Measurements from ENCODE around the gene MLLT10. TPM values are rescaled to one million over a fixed set of nuclear protein-coding genes. Genes with fewer than 3 reads are reported as not detected.

Gene MLLT10
- total RNA-seq, result 10 to 100 TPM; 37.1 to 55.5 TPM
- polyA plus RNA-seq (ENCODE audit: insufficient read length in 2 of 2), result 10 to 100 TPM; 23.1 to 28.2 TPM
- long read RNA-seq, donor 1, full-length matches to known transcripts, result 2 of 2 reads
- long read RNA-seq, donor 1, partial matches to known transcripts, result 0 of 2 reads
- long read RNA-seq, donor 1, other reads (novel, unspliced or antisense), result 0 of 2 reads
- long read RNA-seq, donor 2, partial matches to known transcripts, result 0 of 1 reads
- long read RNA-seq, donor 2, other reads (novel, unspliced or antisense), result 0 of 1 reads
- long read RNA-seq, donor 3, partial matches to known transcripts, result 0 of 1 reads
- long read RNA-seq, donor 3, other reads (novel, unspliced or antisense), result 0 of 1 reads
- long read RNA-seq, donor 4, full-length matches to known transcripts, result 5 of 5 reads
- long read RNA-seq, donor 4, partial matches to known transcripts, result 0 of 5 reads
- long read RNA-seq, donor 4, other reads (novel, unspliced or antisense), result 0 of 5 reads

DNA sequence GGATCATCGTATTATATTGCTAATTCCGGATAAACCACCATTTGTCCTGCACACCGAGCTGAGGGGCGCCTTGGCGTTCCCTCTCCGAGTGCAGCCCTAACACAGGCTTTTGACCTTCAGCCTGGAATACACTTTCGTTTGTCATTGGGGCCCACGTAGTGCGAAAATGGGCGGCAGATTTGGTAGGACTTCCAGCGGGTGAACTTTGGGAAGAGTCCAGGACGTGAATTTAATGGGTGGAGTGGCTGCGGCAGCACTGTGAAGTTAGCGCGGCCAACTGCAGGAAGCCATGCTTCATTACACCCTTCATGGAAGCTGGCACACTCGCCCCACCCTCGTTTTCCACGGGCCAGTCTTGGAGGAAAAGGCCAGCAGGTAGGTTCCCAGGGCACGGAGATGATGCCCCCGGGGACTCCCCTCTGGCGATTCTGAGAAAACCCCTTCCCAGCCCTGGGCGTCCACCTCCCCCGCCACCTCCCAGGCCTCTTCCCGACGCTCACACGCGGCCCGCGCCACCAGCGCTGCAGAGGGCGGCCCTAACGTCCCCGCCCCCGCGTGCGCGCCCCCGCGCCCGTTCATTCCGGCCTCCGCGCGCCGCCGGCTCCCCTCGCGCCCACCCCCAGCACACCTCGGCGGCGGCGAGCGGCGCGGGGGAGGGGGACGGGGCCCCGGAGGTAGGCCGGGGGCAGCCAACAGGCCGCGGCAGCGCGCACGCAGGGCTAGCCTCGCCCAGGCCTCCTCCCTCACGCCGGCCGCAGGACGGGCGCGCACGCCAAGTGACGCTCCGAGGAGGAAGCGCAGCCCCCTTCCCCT, at the start of gene MLLT10:
Gene MLLT10 (plus strand): TSS at position 766 of the 813 bp plus-strand sequence. CDS start 413 bp downstream, outside the sequence.
- Histone ChIP-seq H3K36me3 (ENCODE audit: control insufficient read depth, insufficient read depth, low read length) (peaks cover 13% of the 10 kb centered on the region), H3K4me1 (ENCODE audit: control insufficient read depth, insufficient read depth, low read length) (peaks cover 8% of the 10 kb centered on the region), H3K27me3 (ENCODE audit: control insufficient read depth, insufficient read depth, low read length) (no peaks in the 10 kb centered on the region), H3K27ac (ENCODE audit: low read depth, low read length) (peak within 1 kb of the TSS; percentile 99), H3K4me3 (ENCODE audit: low read depth, low read length) (peak within 1 kb of the TSS; percentile 83), H3K9me3 (ENCODE audit: control insufficient read depth, insufficient read depth, low read length) (no peaks in the 10 kb centered on the region)
- WGBS (ENCODE audit: insufficient coverage), result under 1% methylated on average over 69 of the region's 74 CpGs
- peak; percentile 89 to 98 (median 92) for DNase-seq (ENCODE audit: low read depth in 4 of 6, low spot score in 6 of 6)

DNA sequence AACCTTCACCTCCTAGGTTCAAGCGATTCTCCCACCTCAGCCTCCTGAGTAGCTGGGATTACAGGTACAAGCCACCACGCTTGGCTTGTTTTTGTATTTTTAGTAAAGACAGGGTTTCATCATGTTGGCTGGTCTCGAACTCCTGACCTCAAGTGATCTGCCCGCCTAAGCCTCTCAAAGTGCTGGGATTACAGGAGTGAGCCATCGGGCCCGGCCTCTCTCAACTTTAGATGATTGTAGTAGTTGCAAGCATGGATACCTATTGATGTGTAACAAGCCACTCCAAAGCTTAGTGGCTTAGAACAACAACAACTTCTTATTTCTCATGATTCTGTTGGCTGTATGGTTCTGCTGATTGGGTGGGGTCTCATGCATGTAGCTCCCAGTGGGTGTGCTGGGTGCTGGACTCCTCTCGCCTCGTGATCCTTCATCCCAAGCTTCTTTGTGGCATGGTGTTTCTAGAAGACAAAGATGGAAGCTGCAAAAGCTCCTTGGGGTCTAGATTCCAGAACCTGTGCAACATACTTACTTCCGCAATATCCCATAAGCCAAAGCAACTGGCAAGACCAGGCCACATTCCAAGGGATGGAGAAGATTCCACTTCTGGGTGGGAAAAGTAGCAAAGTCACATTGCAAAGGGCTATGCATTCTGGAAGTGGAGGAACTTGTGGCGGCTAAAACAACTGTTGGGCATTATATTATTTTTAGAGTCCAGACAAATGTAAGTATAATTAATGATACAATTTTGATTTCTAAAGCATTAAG, 46.4 kb upstream of the MLLT10 start:
- no peak for DNase-seq (ENCODE audit: low read depth in 4 of 6, low spot score in 6 of 6)
- H3K4me1 ChIP-seq (ENCODE audit: control insufficient read depth, insufficient read depth, low read length), result no peaks in the 10 kb centered on the region
- H3K27me3 ChIP-seq (ENCODE audit: control insufficient read depth, insufficient read depth, low read length), result no peaks in the 10 kb centered on the region
- H3K36me3 ChIP-seq (ENCODE audit: control insufficient read depth, insufficient read depth, low read length), result no peaks in the 10 kb centered on the region
- no peak overlapping the region for H3K4me3 ChIP-seq (ENCODE audit: low read depth, low read length)
- H3K27ac ChIP-seq (ENCODE audit: low read depth, low read length), result no peak overlapping the region
- no peaks in the 10 kb centered on the region for H3K9me3 ChIP-seq (ENCODE audit: control insufficient read depth, insufficient read depth, low read length)
- 89% methylated on average over 3 of the region's 10 CpGs for WGBS (ENCODE audit: insufficient coverage)

DNA sequence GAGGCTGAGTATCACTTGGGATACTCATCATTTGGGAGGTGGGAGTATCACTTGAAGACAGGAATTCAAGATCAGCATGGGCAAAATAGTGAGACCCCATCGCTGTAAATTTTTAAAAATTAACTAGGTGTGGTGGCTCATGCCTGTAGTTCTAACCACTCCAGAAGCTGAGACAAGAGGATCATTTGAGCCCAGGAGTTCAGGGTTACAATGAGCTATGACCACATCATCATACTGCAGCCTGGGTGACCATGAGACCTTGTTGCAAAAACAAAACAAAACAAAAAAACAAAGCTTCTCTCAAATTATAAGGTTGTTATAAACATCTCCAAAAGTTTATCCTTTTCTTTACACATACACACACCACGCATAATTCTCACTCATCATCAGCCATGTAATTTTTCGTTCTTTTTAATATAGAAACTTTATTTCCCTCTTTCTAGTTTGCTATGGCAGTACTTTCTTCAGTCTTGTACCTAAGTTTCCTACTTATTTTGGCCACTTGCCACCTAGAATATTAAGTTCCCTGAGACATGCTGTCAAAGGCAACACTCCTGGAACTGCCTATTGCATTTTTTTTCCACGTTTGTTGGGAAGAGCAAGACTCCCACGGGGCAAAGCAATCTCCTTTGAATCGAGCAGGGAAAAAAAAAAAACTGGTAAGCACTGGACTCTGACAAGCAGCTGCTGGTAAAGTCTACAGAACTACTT, 45.6 kb upstream of the MLLT10 start:
- DNase-seq (ENCODE audit: low read depth in 4 of 6, low spot score in 6 of 6), result peak in 2 of 6 donors; percentile 31 to 45
- WGBS (ENCODE audit: insufficient coverage), result 43% methylated on average over 2 of the region's 6 CpGs

DNA sequence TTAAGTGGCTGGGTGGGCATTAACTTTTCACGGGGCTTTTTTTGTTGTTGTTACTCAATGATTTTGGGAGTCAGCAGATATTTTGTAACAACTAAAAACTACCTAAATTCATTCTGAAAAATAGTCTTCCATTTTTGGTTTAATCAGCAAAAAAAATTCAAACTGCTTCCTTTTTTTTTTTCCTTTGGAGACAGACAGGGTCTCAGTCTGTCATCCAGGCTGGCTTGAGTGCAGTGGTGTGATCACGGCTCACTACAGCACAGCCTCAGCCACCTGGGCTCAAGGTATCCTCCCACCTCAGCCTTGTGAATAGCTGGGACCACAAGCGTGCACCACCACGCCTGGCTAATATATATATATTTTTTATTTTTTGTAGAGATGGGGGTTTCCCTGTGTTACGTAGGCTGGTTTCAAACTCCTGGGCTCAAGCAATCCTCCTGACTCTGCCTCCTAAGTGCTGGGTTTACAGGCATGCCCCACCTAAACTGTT, 45.0 kb upstream of the MLLT10 start:
- Histone ChIP-seq H3K4me3 (ENCODE audit: low read depth, low read length) (no peak overlapping the region), H3K9me3 (ENCODE audit: control insufficient read depth, insufficient read depth, low read length) (no peaks in the 10 kb centered on the region), H3K27ac (ENCODE audit: low read depth, low read length) (no peak overlapping the region), H3K27me3 (ENCODE audit: control insufficient read depth, insufficient read depth, low read length) (peaks cover 4% of the 10 kb centered on the region), H3K4me1 (ENCODE audit: control insufficient read depth, insufficient read depth, low read length) (peaks cover 6% of the 10 kb centered on the region), H3K36me3 (ENCODE audit: control insufficient read depth, insufficient read depth, low read length) (no peaks in the 10 kb centered on the region)
- DNase-seq (ENCODE audit: low read depth in 4 of 6, low spot score in 6 of 6), result no peak
- WGBS (ENCODE audit: insufficient coverage), result no CpG with 5 or more reads among the region's 5 CpGs

More for the DNA sequence above, 45.6 kb upstream of the MLLT10 start:
- H3K9me3 ChIP-seq (ENCODE audit: control insufficient read depth, insufficient read depth, low read length), result no peaks in the 10 kb centered on the region
- H3K36me3 ChIP-seq (ENCODE audit: control insufficient read depth, insufficient read depth, low read length), result no peaks in the 10 kb centered on the region
- no peaks in the 10 kb centered on the region for H3K27me3 ChIP-seq (ENCODE audit: control insufficient read depth, insufficient read depth, low read length)
- no peak overlapping the region for H3K4me3 ChIP-seq (ENCODE audit: low read depth, low read length)
- peaks cover 2% of the 10 kb centered on the region for H3K4me1 ChIP-seq (ENCODE audit: control insufficient read depth, insufficient read depth, low read length)
- no peak overlapping the region for H3K27ac ChIP-seq (ENCODE audit: low read depth, low read length)

GRCh38 chr10:21490028-21490710, 43.9 kb upstream of the MLLT10 start:
- no peak overlapping the region for H3K4me3 ChIP-seq (ENCODE audit: low read depth, low read length)
- H3K27me3 ChIP-seq (ENCODE audit: control insufficient read depth, insufficient read depth, low read length), result peaks cover 5% of the 10 kb centered on the region
- no CpG with 5 or more reads among the region's 4 CpGs for WGBS (ENCODE audit: insufficient coverage)
- H3K36me3 ChIP-seq (ENCODE audit: control insufficient read depth, insufficient read depth, low read length), result no peaks in the 10 kb centered on the region
- H3K9me3 ChIP-seq (ENCODE audit: control insufficient read depth, insufficient read depth, low read length), result no peaks in the 10 kb centered on the region
- no peak for DNase-seq (ENCODE audit: low read depth in 4 of 6, low spot score in 6 of 6)
- peaks cover 12% of the 10 kb centered on the region for H3K4me1 ChIP-seq (ENCODE audit: control insufficient read depth, insufficient read depth, low read length)
- no peak overlapping the region for H3K27ac ChIP-seq (ENCODE audit: low read depth, low read length)

DNA sequence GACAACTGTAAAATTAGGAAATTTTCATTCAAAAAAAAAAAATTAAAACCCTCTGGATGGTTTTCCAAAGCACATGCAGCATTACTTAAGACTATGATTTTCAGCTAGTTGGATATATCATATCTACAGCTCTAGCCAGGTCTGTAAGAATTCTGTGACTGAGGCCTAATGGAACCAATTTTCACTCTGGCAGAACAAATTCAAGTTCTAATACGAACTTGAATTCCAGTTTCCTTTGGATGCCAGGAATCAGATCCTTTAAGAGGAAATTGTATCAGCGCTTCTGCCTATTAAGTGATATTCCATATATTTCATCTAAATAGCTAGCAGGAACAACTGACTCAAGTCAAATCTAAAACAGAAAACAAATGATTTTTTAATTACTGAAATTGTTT, 43.3 kb upstream of the MLLT10 start:
- WGBS (ENCODE audit: insufficient coverage), result no CpG with 5 or more reads among the region's 2 CpGs
- H3K27ac ChIP-seq (ENCODE audit: low read depth, low read length), result no peak overlapping the region
- DNase-seq (ENCODE audit: low read depth in 4 of 6, low spot score in 6 of 6), result no peak

GRCh38 chr10:21492421-21492820, 41.6 kb upstream of the MLLT10 start:
- no peak for DNase-seq (ENCODE audit: low read depth in 4 of 6, low spot score in 6 of 6)
- H3K27me3 ChIP-seq (ENCODE audit: control insufficient read depth, insufficient read depth, low read length), result peaks cover 5% of the 10 kb centered on the region
- H3K27ac ChIP-seq (ENCODE audit: low read depth, low read length), result peak overlapping the region; percentile 34
- no peaks in the 10 kb centered on the region for H3K9me3 ChIP-seq (ENCODE audit: control insufficient read depth, insufficient read depth, low read length)
- H3K36me3 ChIP-seq (ENCODE audit: control insufficient read depth, insufficient read depth, low read length), result no peaks in the 10 kb centered on the region
- WGBS (ENCODE audit: insufficient coverage), result no CpG with 5 or more reads among the region's 3 CpGs
- peaks cover 15% of the 10 kb centered on the region for H3K4me1 ChIP-seq (ENCODE audit: control insufficient read depth, insufficient read depth, low read length)
- H3K4me3 ChIP-seq (ENCODE audit: low read depth, low read length), result no peak overlapping the region

More for the DNA sequence above, 43.3 kb upstream of the MLLT10 start:
- no peaks in the 10 kb centered on the region for H3K9me3 ChIP-seq (ENCODE audit: control insufficient read depth, insufficient read depth, low read length)
- H3K36me3 ChIP-seq (ENCODE audit: control insufficient read depth, insufficient read depth, low read length), result no peaks in the 10 kb centered on the region
- no peak overlapping the region for H3K4me3 ChIP-seq (ENCODE audit: low read depth, low read length)
- peaks cover 5% of the 10 kb centered on the region for H3K27me3 ChIP-seq (ENCODE audit: control insufficient read depth, insufficient read depth, low read length)
- H3K4me1 ChIP-seq (ENCODE audit: control insufficient read depth, insufficient read depth, low read length), result peaks cover 12% of the 10 kb centered on the region

GRCh38 chr10:21493784-21494183, 40.2 kb upstream of the MLLT10 start:
- H3K9me3 ChIP-seq (ENCODE audit: control insufficient read depth, insufficient read depth, low read length), result no peaks in the 10 kb centered on the region
- H3K27ac ChIP-seq (ENCODE audit: low read depth, low read length), result peak overlapping the region; percentile 96
- H3K27me3 ChIP-seq (ENCODE audit: control insufficient read depth, insufficient read depth, low read length), result peaks cover 9% of the 10 kb centered on the region
- no peak for DNase-seq (ENCODE audit: low read depth in 4 of 6, low spot score in 6 of 6)
- no peaks in the 10 kb centered on the region for H3K36me3 ChIP-seq (ENCODE audit: control insufficient read depth, insufficient read depth, low read length)
- 100% methylated on average over 1 of the region's 9 CpGs for WGBS (ENCODE audit: insufficient coverage)
- peak overlapping the region; percentile 88 for H3K4me3 ChIP-seq (ENCODE audit: low read depth, low read length)
- H3K4me1 ChIP-seq (ENCODE audit: control insufficient read depth, insufficient read depth, low read length), result peaks cover 15% of the 10 kb centered on the region

All from spinal cord (tissue), 10 donors.